Smooth muscle cell (in vitro differentiated cells): ENCODE measurements around the gene TESPA1. TPM values are rescaled to one million over a fixed set of nuclear protein-coding genes. Genes with fewer than 3 reads are reported as not detected.

Source experiments
- DNase-seq: peaks from one replicate; lab custom pipeline; 2025; ENCODE audit not compliant: unreplicated experiment; lab: John Stamatoyannopoulos, UW
- H2AFZ ChIP-seq: fragments of 200-600 bp; sonication (generic); 2 replicates; pipeline ENCODE4 v1.6.0; 2016; ENCODE audit warnings: antibody characterized with exemption, low read depth, mild to moderate bottlenecking
- H3F3A ChIP-seq: fragments of 200-600 bp; sonication (generic); 2 replicates; pipeline ENCODE4 v1.6.0; 2017; ENCODE audit warnings: antibody characterized with exemption, low read depth
- H3K27ac ChIP-seq: fragments of 200-600 bp; sonication (generic); 2 replicates; pipeline ENCODE4 v1.5.1; 2016; ENCODE audit warnings: low read depth, mild to moderate bottlenecking
- H3K27me3 ChIP-seq: fragments of 200-600 bp; sonication (generic); 2 replicates; pipeline ENCODE4 v1.6.1; 2016; ENCODE audit warnings: low read depth, mild to moderate bottlenecking
- H3K36me3 ChIP-seq: fragments of 200-600 bp; sonication (generic); 2 replicates; pipeline ENCODE4 v1.5.1; 2016; ENCODE audit warnings: low read depth
- H3K4me1 ChIP-seq: fragments of 200-600 bp; sonication (generic); 2 replicates; pipeline ENCODE4 v1.5.1; 2016; ENCODE audit warnings: low read depth
- H3K4me2 ChIP-seq: fragments of 200-600 bp; sonication (generic); 2 replicates; pipeline ENCODE4 v1.6.0; 2016; ENCODE audit warnings: mild to moderate bottlenecking
- H3K4me3 ChIP-seq: fragments of 200-600 bp; sonication (generic); 2 replicates; pipeline ENCODE4 v1.5.1; 2016; ENCODE audit warnings: mild to moderate bottlenecking
- H3K79me2 ChIP-seq: fragments of 200-600 bp; sonication (generic); 2 replicates; pipeline ENCODE4 v1.6.0; 2016; ENCODE audit warnings: low read depth, mild to moderate bottlenecking
- H3K9ac ChIP-seq: fragments of 200-600 bp; sonication (generic); 2 replicates; pipeline ENCODE4 v1.6.0; 2016; ENCODE audit warnings: low read depth
- H3K9me3 ChIP-seq: fragments of 200-600 bp; sonication (generic); replicated peaks from 2 replicates; pipeline ENCODE4 v1.5.1; 2016; ENCODE audit warnings: low read depth
- H4K20me1 ChIP-seq: fragments of 200-600 bp; sonication (generic); 2 replicates; pipeline ENCODE4 v1.6.0; 2016; ENCODE audit warnings: low read depth
- CTCF ChIP-seq: fragments of 200-600 bp; sonication (generic); IDR thresholded peaks from 2 replicates; pipeline ENCODE4 v1.5.1; 2017; ENCODE audit warnings: borderline replicate concordance, mild to moderate bottlenecking, antibody characterized with exemption; ENCODE audit not compliant: insufficient read depth, poor library complexity, severe bottlenecking
- WGBS: methylation state at CpG from one replicate; pipeline ENCODE4 v1.1.7; 2016; ENCODE audit warnings: low lambda C conversion rate; 5-methylcytosine and 5-hydroxymethylcytosine counted together
- polyA plus RNA-seq: library from polyadenylated mRNA; unstranded; fragments of >200 nt; fragmentation: Nextera tagmentation; extraction: Ambion mirVana; gene quantifications from 2 replicates; pipeline ENCODE4 v1.2.1, GENCODE V29; 2016
- total RNA-seq: library from RNA; depleted of rRNA; stranded (reverse); fragments of >200 nt; gene quantifications from 2 replicates; pipeline ENCODE4 v1.2.3, GENCODE V29; 2014

The TESPA1 gene
- total and polyA plus RNA-seq, 2 experiments from 2014 or later = not detected

GRCh38 chr12:54968181-54968730, 16.3 kb downstream of the TESPA1 start:
- WGBS = 59% methylated on average over 4 of the region's 4 CpGs
- no peaks in the 10 kb centered on the region for H3F3A ChIP-seq

GRCh38 chr12:54967461-54967860, 17.1 kb downstream of the TESPA1 start:
- Histone ChIP-seq H3K4me1 (no peaks in the 10 kb centered on the region), H3K79me2 (no peaks in the 10 kb centered on the region), H3K9me3 (no peaks in the 10 kb centered on the region), H3K4me3 (no peak overlapping the region), H3F3A (no peaks in the 10 kb centered on the region), H4K20me1 (no peaks in the 10 kb centered on the region), H2AFZ (no peak overlapping the region), H3K27me3 (peaks cover 7% of the 10 kb centered on the region), H3K9ac (no peak overlapping the region), H3K4me2 (no peak overlapping the region), H3K36me3 (no peaks in the 10 kb centered on the region), H3K27ac (no peak overlapping the region)
- DNase-seq = no peak
- TF ChIP-seq CTCF = no peak
- WGBS = 47% methylated on average over 2 of the region's 2 CpGs

More at GRCh38 chr12:54968181-54968730, 16.3 kb downstream of the TESPA1 start:
- no peaks in the 10 kb centered on the region for H3K36me3 ChIP-seq
- no peak for DNase-seq
- peaks cover 7% of the 10 kb centered on the region for H3K27me3 ChIP-seq
- no peak overlapping the region for H3K9ac ChIP-seq
- TF ChIP-seq CTCF = no peak
- H2AFZ ChIP-seq = no peak overlapping the region
- no peaks in the 10 kb centered on the region for H4K20me1 ChIP-seq
- no peak overlapping the region for H3K4me2 ChIP-seq
- H3K79me2 ChIP-seq = no peaks in the 10 kb centered on the region
- no peak overlapping the region for H3K4me3 ChIP-seq
- H3K4me1 ChIP-seq = no peaks in the 10 kb centered on the region
- H3K9me3 ChIP-seq = no peaks in the 10 kb centered on the region
- H3K27ac ChIP-seq = no peak overlapping the region

DNA sequence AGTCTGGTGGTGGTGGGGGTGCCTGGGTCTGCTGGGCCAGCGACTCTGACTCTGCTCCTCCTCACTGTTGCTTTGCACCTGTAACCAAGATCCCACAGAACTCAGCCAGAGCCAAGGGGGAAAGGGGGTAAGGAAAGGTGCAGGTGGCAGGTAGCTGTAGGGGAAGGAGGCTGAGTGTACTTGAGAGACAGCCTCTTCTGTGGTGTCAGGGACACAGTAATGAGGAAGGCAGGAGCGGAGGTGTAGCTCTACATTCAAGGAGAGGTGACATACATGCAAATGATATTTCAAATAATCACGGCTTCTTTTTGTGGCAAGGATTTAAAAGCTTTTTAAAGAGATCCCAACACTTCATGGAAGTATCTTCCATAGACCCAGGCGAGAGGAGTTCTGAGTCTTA, 23.4 kb downstream of the TESPA1 start:
- Histone ChIP-seq H3K9ac (no peak overlapping the region), H3K4me3 (no peak overlapping the region), H3K79me2 (no peaks in the 10 kb centered on the region), H3K4me2 (no peak overlapping the region), H3K27me3 (peaks cover 15% of the 10 kb centered on the region), H3K27ac (no peak overlapping the region), H2AFZ (no peak overlapping the region), H4K20me1 (no peaks in the 10 kb centered on the region), H3K4me1 (no peaks in the 10 kb centered on the region), H3K9me3 (no peaks in the 10 kb centered on the region), H3F3A (no peaks in the 10 kb centered on the region), H3K36me3 (no peaks in the 10 kb centered on the region)
- no peak for TF ChIP-seq CTCF
- DNase-seq = no peak
- WGBS = 84% methylated on average over 4 of the region's 4 CpGs

DNA sequence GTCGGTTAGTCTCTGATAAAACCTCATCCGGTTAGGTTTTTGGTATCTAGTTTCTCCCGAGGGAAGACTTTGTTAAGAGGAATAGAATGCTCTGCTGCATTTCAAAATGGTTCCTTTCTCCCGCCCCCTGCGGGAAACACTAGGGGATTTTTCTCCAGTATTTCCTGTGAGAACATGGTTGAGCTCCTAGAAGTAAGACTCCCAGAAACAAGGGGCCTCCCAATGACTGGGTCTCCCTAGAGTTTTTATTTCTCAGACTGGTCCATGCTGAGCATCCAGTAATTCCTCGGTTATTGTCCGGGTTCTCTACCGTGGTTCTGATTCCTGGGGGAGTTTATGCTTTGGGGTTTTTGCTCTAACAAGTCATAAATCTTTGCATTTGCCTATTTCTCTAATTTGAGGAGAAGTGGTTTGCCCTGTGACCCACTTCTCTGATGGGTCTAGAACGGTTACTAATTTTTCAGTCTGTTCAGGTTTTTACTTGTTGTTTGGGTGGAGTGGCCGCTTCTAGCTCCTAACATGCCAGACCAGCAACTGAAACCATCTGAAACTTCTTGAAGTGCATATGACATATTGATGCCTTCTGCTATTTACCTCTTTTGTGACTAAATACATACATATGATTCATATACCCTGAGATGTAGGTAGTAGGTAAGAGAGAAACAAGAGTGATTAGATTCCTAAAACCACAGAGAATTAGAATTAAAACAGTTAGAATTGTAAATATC, 25.1 kb downstream of the TESPA1 start:
- no peaks in the 10 kb centered on the region for H3K4me1 ChIP-seq
- H3K9ac ChIP-seq = no peak overlapping the region
- no peak overlapping the region for H2AFZ ChIP-seq
- DNase-seq = no peak
- no peaks in the 10 kb centered on the region for H3K79me2 ChIP-seq
- no peak overlapping the region for H3K4me2 ChIP-seq
- no peaks in the 10 kb centered on the region for H4K20me1 ChIP-seq
- H3K4me3 ChIP-seq = no peak overlapping the region
- H3K27me3 ChIP-seq = peaks cover 12% of the 10 kb centered on the region
- H3K36me3 ChIP-seq = no peaks in the 10 kb centered on the region
- WGBS = 78% methylated on average over 10 of the region's 10 CpGs
- no peak for TF ChIP-seq CTCF
- no peaks in the 10 kb centered on the region for H3F3A ChIP-seq
- no peaks in the 10 kb centered on the region for H3K9me3 ChIP-seq
- H3K27ac ChIP-seq = no peak overlapping the region
